Measurements from ENCODE around the gene PNCK.

DNA sequence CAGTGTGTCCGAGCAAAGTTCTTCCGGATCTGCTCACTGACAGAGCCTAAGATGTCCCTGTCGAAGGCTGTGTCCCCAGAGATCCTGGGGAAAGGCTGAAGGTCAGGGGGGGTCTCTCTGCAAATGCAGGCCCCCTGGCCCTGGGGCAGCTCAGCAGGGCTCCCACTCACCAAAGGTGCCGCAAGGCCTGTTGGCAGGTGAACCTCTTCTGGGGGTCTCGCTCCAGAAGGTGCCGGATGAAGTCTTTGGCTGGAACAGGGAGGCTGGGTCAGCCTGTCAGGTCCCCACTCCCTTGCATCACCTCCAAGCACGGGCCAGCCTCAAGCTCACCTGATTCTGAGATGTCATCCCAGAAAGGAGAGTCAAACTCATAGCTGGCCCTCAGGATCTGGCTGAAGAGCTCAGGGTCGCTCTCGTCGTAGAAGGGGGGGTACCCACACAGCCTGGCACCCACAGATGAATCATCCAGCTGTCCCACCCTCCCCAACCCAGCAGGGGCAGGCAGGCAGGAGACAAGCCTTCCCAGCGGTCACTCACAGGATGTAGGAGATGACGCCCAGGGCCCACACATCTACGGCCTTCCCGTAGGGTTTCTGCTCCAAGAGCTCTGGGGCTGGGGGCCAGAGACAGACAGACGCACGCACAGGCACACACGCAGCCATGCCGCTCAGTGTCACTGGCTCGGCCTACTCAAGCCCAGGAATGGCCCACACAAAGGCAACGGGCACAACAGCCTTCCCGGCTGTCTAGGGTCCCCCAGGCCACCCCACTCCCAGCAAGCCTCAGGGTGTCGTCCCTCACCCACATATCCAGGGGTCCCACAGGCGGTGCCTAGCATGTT, 2.6 kb downstream of the PNCK start:
- TF ChIP-seq POLR2A (IDR thresholded peaks at IDR 0.05): no peak
- TF ChIP-seq, protein P1, sequence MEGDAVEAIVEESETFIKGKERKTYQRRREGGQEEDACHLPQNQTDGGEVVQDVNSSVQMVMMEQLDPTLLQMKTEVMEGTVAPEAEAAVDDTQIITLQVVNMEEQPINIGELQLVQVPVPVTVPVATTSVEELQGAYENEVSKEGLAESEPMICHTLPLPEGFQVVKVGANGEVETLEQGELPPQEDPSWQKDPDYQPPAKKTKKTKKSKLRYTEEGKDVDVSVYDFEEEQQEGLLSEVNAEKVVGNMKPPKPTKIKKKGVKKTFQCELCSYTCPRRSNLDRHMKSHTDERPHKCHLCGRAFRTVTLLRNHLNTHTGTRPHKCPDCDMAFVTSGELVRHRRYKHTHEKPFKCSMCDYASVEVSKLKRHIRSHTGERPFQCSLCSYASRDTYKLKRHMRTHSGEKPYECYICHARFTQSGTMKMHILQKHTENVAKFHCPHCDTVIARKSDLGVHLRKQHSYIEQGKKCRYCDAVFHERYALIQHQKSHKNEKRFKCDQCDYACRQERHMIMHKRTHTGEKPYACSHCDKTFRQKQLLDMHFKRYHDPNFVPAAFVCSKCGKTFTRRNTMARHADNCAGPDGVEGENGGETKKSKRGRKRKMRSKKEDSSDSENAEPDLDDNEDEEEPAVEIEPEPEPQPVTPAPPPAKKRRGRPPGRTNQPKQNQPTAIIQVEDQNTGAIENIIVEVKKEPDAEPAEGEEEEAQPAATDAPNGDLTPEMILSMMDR (IDR thresholded peaks at IDR 0.05): no peak

Data from adrenal gland (tissue), 5 donors.